Uterus (tissue), 4 donors: ENCODE results near the gene GSG1L. TPM values are rescaled to one million over a fixed set of nuclear protein-coding genes. Genes with fewer than 3 reads are reported as not detected.

Experiments
- DNase-seq, 2 donors: peaks; one replicate each; pipeline ENCODE4 v3.0.0-alpha.2; 2019 to 2020
- H3K27ac ChIP-seq, 2 donors: fragments of 200-600 bp; sonication (generic); 1 replicate in 1 of 2; 2 replicates in 1 of 2; pipeline ENCODE4 v1.5.1; 2016 to 2018
- H3K27me3 ChIP-seq, 2 donors: fragments of 200-600 bp; sonication (generic); one replicate each; pipeline ENCODE4 v1.5.1; 2018 to 2019; ENCODE audit warnings: control low read depth in 1 of 2
- H3K36me3 ChIP-seq, 2 donors: fragments of 200-600 bp; sonication (generic); one replicate each; pipeline ENCODE4 v1.5.1; 2019; ENCODE audit warnings: control low read depth in 1 of 2
- H3K4me1 ChIP-seq, 2 donors: fragments of 200-600 bp; sonication (generic); one replicate each; pipeline ENCODE4 v1.5.1; 2018 to 2019; ENCODE audit warnings: control low read depth in 1 of 2
- H3K4me3 ChIP-seq, 2 donors: fragments of 200-600 bp; sonication (generic); 1 replicate in 1 of 2; 2 replicates in 1 of 2; pipeline ENCODE4 v1.5.1; 2018 to 2019; ENCODE audit warnings: mild to moderate bottlenecking in 1 of 2
- H3K9me3 ChIP-seq, 2 donors: fragments of 200-600 bp; sonication (generic); one replicate each; pipeline ENCODE4 v1.5.1; 2019; ENCODE audit warnings: control low read depth in 1 of 2
- POLR2A ChIP-seq, 2 donors: fragments of 450-650 bp; IDR thresholded peaks; one replicate each; pipeline ENCODE4 v1.6.1; 2016; ENCODE audit warnings: antibody characterized with exemption in 2 of 2, mild to moderate bottlenecking in 1 of 2, moderate library complexity in 1 of 2
- intact Hi-C: fragments of 100-400 bp; cut with DNase I; formaldehyde crosslinking; loops from one replicate; pipeline ENCODE4 v1.15.1; 2023; ENCODE audit warnings: low total_unique reads
- total RNA-seq, 4 donors: library from RNA; depleted of rRNA in 3 of 4; stranded (reverse); fragments of >200 nt in 3 of 4; gene quantifications; one replicate each; pipeline versions ENCODE4 v1.1.0 to v1.2.4, GENCODE V29; 2014 to 2023
- TF ChIP-seq, protein P1 (sequence below), 4 experiments: fragments of 200-600 bp in 2 of 4; fragments of 450-650 bp in 2 of 4; sonication (generic) in 2 of 4; IDR thresholded peaks; one replicate each; pipeline ENCODE4 v1.5.1; 2016 to 2019; ENCODE audit warnings: antibody characterized with exemption in 4 of 4, mild to moderate bottlenecking in 2 of 4, moderate library complexity in 1 of 4
- donor health status: DM: yes; HTN: yes; CAD: no.

Gene GSG1L
- total RNA-seq, 4 donors from 2014 or later = 0.24 to 0.35 TPM; not detected in 2

DNA sequence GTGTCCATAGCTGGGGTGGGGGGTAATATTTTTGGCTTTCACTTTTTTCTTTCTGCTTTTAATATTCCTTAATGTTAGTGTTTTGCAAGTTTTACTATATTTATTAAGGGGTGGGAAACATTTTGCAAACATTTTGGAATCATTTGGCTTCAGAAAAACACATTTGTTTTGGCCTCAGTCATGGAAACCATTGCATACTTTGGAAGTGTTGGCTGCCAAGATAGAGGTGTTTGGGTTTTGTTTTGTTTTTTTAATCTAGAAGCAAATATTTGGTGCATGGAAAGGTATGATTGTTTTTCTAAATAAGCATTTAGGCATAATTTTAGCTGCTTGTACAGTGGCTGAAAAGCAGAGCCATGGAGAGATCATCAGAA, 270.3 kb downstream of the GSG1L start:
- intact Hi-C loops = no loop called here
- DNase-seq = no peak
- no peak overlapping the region for H3K4me3 ChIP-seq
- H3K27me3 ChIP-seq = no peaks in the 10 kb centered on the region
- H3K4me1 ChIP-seq = no peaks in the 10 kb centered on the region
- TF ChIP-seq, protein P1, sequence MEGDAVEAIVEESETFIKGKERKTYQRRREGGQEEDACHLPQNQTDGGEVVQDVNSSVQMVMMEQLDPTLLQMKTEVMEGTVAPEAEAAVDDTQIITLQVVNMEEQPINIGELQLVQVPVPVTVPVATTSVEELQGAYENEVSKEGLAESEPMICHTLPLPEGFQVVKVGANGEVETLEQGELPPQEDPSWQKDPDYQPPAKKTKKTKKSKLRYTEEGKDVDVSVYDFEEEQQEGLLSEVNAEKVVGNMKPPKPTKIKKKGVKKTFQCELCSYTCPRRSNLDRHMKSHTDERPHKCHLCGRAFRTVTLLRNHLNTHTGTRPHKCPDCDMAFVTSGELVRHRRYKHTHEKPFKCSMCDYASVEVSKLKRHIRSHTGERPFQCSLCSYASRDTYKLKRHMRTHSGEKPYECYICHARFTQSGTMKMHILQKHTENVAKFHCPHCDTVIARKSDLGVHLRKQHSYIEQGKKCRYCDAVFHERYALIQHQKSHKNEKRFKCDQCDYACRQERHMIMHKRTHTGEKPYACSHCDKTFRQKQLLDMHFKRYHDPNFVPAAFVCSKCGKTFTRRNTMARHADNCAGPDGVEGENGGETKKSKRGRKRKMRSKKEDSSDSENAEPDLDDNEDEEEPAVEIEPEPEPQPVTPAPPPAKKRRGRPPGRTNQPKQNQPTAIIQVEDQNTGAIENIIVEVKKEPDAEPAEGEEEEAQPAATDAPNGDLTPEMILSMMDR (IDR thresholded peaks at IDR 0.05) = no peak
- no peak for TF ChIP-seq POLR2A (IDR thresholded peaks at IDR 0.05)
- H3K36me3 ChIP-seq = no peaks in the 10 kb centered on the region
- H3K27ac ChIP-seq = no peak overlapping the region
- H3K9me3 ChIP-seq = no peaks in the 10 kb centered on the region

DNA sequence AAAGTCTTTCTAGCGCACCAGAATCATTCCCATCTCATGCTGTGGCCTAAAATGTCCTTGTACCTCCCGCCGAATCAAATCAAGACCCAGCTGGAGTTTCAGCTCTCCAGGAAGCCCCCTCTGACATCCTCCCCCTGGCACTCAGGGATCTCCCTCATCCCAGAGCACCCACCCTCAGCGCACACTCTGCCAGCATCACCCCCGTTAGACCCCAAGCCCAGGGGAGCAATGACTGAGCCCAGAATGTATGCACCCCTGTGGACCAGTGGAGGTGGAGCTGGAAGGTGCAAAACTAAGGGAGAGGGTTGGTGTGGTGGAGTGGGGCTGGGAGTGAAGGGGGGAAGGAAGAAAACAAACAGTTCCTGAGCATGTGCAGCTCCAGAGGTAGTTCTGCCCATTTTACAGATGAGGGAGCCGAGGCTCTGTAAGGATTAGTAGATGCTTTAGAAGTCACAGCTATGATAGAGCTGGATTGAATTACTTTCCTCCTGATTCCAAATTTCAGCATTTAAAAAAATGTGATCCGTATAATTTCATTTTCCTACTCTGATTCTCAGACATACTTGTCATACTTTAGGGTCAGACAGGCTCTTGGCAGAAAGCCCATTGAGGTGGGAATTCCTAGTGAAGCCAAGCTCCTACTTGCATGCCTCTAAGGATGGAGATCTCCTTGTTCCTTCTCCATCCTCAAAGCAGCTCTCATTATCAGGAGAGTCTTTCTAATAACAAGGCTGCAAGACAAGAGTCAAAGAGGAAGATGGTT, 270.8 kb downstream of the GSG1L start:
- H3K27me3 ChIP-seq = no peaks in the 10 kb centered on the region
- no peak for DNase-seq
- intact Hi-C loops = no loop called here
- H3K9me3 ChIP-seq = no peaks in the 10 kb centered on the region
- TF ChIP-seq, protein P1 (IDR thresholded peaks at IDR 0.05) = no peak
- no peak for TF ChIP-seq POLR2A (IDR thresholded peaks at IDR 0.05)
- H3K27ac ChIP-seq = no peak overlapping the region
- H3K4me3 ChIP-seq = no peak overlapping the region
- H3K36me3 ChIP-seq = no peaks in the 10 kb centered on the region
- H3K4me1 ChIP-seq = no peaks in the 10 kb centered on the region

DNA sequence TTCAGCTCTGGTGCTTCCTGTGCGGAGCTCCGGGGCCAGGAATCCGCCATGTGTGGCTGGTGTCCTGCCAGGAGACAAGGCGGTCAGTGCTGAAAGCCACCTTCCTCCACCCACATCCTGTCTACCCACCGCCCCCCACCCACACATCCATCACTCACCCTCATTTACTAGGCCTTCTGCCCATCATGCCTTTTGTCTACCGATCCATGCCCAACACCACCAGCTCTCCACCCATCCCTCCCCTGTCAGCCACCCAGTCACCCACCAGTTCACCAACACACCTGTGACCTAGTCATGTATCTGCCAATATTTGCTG, 272.2 kb downstream of the GSG1L start:
- Histone ChIP-seq H3K27me3 (no peaks in the 10 kb centered on the region), H3K4me1 (no peaks in the 10 kb centered on the region), H3K4me3 (no peak overlapping the region), H3K36me3 (no peaks in the 10 kb centered on the region), H3K9me3 (no peaks in the 10 kb centered on the region), H3K27ac (no peak overlapping the region)
- intact Hi-C loops = no loop called here
- TF ChIP-seq, protein P1 (IDR thresholded peaks at IDR 0.05) = no peak
- TF ChIP-seq POLR2A (IDR thresholded peaks at IDR 0.05) = no peak
- no peak for DNase-seq

DNA sequence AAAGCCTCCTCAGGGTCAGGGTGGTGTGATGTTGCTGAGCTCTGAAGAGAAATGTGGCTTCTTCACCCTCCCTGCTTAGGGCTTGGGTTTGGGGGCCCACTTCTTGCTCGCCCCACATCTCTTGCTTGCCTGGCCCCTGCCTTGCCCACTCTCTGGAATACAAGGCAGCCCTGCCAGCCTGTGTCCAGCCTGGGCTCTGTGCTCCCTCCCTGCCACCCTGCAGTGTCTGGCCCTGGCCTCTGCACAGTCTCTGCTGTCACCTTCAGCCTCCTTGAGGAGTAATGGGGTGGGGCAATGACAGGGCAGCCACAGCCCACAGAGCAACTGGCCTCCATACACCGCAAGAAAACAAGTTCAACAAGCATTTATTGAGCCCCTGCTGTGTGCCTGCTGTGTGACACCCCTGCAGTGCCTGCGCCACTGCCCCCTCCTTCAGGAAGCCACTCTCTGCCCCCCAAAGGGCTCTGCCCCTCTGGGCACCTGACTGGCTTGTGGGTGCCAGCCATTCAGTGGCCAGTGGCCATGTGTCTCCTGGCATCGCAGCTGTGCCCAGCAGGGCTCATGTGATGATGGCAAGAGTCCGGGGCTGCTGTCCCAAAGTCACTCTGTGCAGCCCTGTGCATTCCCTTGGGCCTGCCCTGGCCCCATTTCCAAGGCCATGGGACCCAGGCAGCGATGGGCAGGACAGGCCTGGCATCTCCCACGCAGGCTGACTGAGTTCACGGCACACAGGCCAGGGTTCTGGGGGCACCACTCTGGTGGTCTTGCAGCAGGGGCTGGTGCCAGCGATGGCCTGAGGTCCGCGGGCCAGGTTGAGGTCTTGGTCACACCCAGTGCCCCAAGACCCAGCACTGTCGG, 272.7 kb downstream of the GSG1L start:
- TF ChIP-seq, protein P1 (IDR thresholded peaks at IDR 0.05) = no peak
- TF ChIP-seq POLR2A (IDR thresholded peaks at IDR 0.05) = no peak
- no peaks in the 10 kb centered on the region for H3K9me3 ChIP-seq
- H3K4me1 ChIP-seq = no peaks in the 10 kb centered on the region
- H3K36me3 ChIP-seq = no peaks in the 10 kb centered on the region
- no peak for DNase-seq
- no peak overlapping the region for H3K4me3 ChIP-seq
- no peak overlapping the region for H3K27ac ChIP-seq
- intact Hi-C loops = no loop called here
- no peaks in the 10 kb centered on the region for H3K27me3 ChIP-seq

DNA sequence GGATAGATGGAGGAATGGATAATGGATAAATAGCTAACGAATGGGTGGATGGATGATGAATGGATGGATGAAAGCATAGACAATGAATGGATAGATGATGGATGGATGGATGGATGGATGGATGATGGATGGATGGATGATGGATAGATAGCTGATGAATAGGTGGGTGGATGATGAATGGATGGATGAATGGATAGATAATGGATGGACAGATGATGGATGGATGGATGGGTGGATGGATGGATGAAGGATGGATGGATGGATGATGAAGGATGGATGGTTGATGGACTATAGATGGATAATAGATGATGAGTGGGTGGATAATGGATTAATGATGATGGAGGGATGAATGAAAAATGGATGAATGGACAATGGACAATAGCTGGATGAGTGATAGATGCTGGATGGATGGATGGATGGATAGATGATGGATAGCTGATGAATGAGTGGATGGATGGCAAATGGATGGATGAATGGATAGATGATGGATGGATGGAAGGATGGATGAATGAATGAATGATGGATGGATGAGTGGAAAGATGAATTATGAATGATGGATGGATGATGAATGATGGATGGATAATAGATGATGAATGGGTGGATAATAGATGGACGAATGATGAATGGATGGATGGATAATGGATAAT, 273.8 kb downstream of the GSG1L start:
- Histone ChIP-seq H3K36me3 (no peaks in the 10 kb centered on the region), H3K27ac (no peak overlapping the region), H3K9me3 (no peaks in the 10 kb centered on the region), H3K4me3 (no peak overlapping the region), H3K27me3 (no peaks in the 10 kb centered on the region), H3K4me1 (no peaks in the 10 kb centered on the region)
- no peak for DNase-seq
- intact Hi-C loops = no loop called here
- no peak for TF ChIP-seq POLR2A (IDR thresholded peaks at IDR 0.05)
- TF ChIP-seq, protein P1 (IDR thresholded peaks at IDR 0.05) = no peak
